Brain microvascular endothelial cell (primary cell): ENCODE results near the gene MARK3.
A peak's percentile ranks its signal among the peaks of the same experiment; 100 is the strongest.

ENCODE experiments used
- DNase-seq: peaks from one replicate; pipeline ENCODE4 v3.0.0-alpha.2; 2020
- H3K27ac ChIP-seq: fragments of 250-450 bp; sonication (Bioruptor Pico); 2 replicates; pipeline ENCODE4 v1.5.1; 2020; ENCODE audit warnings: mild to moderate bottlenecking, moderate library complexity
- H3K27me3 ChIP-seq: fragments of 250-450 bp; sonication (Bioruptor Pico); replicated peaks from 2 replicates; pipeline ENCODE4 v1.5.1; 2020; ENCODE audit warnings: mild to moderate bottlenecking
- H3K36me3 ChIP-seq: fragments of 250-450 bp; sonication (Bioruptor Pico); replicated peaks from 2 replicates; pipeline ENCODE4 v1.5.1; 2020; ENCODE audit warnings: mild to moderate bottlenecking
- H3K4me3 ChIP-seq: 2 replicates; pipeline ENCODE4 v1.5.1; 2011; ENCODE audit warnings: low read depth, mild to moderate bottlenecking, control low read depth, low read length, moderate library complexity
- CTCF ChIP-seq: IDR thresholded peaks from 2 replicates; pipeline ENCODE4 v1.5.1; 2011; ENCODE audit warnings: low read depth, mild to moderate bottlenecking, moderate library complexity, low read length, control low read depth, inconsistent platforms; ENCODE audit errors: missing control alignments
- in situ Hi-C: cut with HindIII; loops from 2 replicates; pipeline ENCODE4 v1.10.0; 2017; ENCODE audit warnings: low sequenced_read_pairs, low pct_ligation_motif_present

MARK3 gene

DNA sequence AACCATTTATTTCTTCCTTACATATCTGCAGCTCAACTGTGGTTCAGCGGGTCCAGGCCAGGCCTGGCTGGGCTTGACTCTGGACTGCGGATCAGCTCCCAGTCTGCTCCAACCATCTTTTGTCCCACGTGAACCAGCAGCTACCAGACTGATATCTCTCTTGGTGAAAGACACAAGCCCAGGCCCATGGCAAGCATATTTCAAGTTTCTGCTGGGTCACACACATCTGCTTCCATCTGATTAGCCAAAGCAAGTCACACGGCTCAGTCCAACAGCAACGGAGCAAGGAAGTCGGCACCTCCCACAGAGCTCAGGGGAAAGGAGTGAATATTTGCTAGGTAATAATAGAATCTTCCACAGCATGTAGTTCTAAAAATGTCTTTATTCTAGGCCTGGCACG, 24.7 kb upstream of the MARK3 start:
- in situ Hi-C loops = no loop called here
- no peak overlapping the region for H3K27ac ChIP-seq
- no peak for TF ChIP-seq CTCF

GRCh38 chr14:103361867-103362266, 23.3 kb upstream of the MARK3 start:
- TF ChIP-seq CTCF = no peak
- H3K27me3 ChIP-seq = no peaks in the 10 kb centered on the region
- no peaks in the 10 kb centered on the region for H3K36me3 ChIP-seq
- in situ Hi-C loops = no loop called here
- peak overlapping the region; percentile 59 for H3K27ac ChIP-seq
- peak; percentile 94 for DNase-seq
- no peak overlapping the region for H3K4me3 ChIP-seq

More for the DNA sequence above, 24.7 kb upstream of the MARK3 start:
- H3K36me3 ChIP-seq = no peaks in the 10 kb centered on the region
- DNase-seq = no peak
- no peak overlapping the region for H3K4me3 ChIP-seq
- no peaks in the 10 kb centered on the region for H3K27me3 ChIP-seq

GRCh38 chr14:103362780-103363179, 22.4 kb upstream of the MARK3 start:
- TF ChIP-seq CTCF = no peak
- H3K27me3 ChIP-seq = no peaks in the 10 kb centered on the region
- no peak overlapping the region for H3K4me3 ChIP-seq
- no peak for DNase-seq
- no peak overlapping the region for H3K27ac ChIP-seq
- in situ Hi-C loops = no loop called here
- no peaks in the 10 kb centered on the region for H3K36me3 ChIP-seq

GRCh38 chr14:103366741-103367140, 18.5 kb upstream of the MARK3 start:
- in situ Hi-C loops = no loop called here
- H3K36me3 ChIP-seq = no peaks in the 10 kb centered on the region
- TF ChIP-seq CTCF = no peak
- DNase-seq = no peak
- no peak overlapping the region for H3K4me3 ChIP-seq
- H3K27ac ChIP-seq = no peak overlapping the region
- no peaks in the 10 kb centered on the region for H3K27me3 ChIP-seq

DNA sequence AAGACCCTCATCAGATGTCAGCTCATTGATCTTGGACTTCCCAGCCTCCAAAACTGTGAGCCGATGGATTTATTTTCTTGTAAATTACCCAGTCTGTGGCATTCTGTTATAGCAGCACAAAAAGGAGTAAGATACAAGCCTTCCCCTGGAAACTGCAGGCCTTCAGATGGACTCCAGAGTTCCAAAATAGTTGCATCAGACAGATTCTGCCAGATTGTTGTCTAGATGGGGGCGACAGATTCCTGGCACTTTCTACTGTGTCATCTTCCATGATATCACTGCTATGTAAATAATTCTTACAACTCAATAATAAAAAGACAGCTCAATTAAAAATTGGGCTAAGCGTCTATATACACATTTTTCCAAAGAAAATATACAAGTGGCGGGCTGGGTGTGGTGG, 17.2 kb upstream of the MARK3 start:
- Histone ChIP-seq H3K27ac (no peak overlapping the region), H3K4me3 (no peak overlapping the region), H3K36me3 (no peaks in the 10 kb centered on the region), H3K27me3 (no peaks in the 10 kb centered on the region)
- no peak for DNase-seq
- in situ Hi-C loops = no loop called here
- no peak for TF ChIP-seq CTCF

DNA sequence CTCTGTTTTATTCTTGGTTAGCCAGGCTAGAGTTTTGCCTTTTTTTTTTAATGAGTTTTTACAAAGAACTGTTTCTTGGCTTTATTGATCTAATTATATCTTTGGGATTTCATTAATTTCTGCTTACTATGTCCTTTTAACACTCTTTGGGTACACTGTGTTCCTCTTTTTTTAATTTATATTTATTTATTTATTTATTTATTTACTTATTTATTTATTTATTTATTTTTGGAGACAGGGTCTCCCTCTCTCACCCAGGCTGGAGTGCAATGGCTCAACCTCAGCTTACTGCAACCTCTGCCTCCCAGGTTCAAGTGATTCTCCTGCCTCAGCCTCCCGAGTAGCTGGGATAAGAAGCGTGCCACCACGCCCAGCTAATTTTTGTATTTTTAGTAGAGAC, 15.1 kb upstream of the MARK3 start:
- DNase-seq = no peak
- TF ChIP-seq CTCF = no peak
- H3K4me3 ChIP-seq = no peak overlapping the region
- no peaks in the 10 kb centered on the region for H3K36me3 ChIP-seq
- no peaks in the 10 kb centered on the region for H3K27me3 ChIP-seq
- in situ Hi-C loops = no loop called here
- H3K27ac ChIP-seq = no peak overlapping the region
